ENCODE results near the gene SCYGR1. TPM values are rescaled to one million over a fixed set of nuclear protein-coding genes. Genes with fewer than 3 reads are reported as not detected.
"Not testable (repeated sequence)": the region's sequence is repeated elsewhere in the genome, so short reads cannot be mapped to it uniquely, and the experiment has no call there.

Gene SCYGR1
- total RNA-seq: not detected in 2 replicates

- DNase-seq (ENCODE audit: low read depth); H3K4me3 ChIP-seq (ENCODE audit: low read depth, low read length); H3K36me3 ChIP-seq (ENCODE audit: control insufficient read depth, insufficient read depth, low read length); H3K27me3 ChIP-seq (ENCODE audit: control insufficient read depth, insufficient read depth, low read length): not testable (repeated sequence)
Observed at GRCh38 chr2:227387583-227387982, at the start of gene SCYGR1. Gene SCYGR1, minus strand, starts transcription at chr2:227387949. Its CDS starts 0 bp downstream, at chr2:227387949.

GRCh38 chr2:227436436-227437174 lies 48.9 kb upstream of the SCYGR1 start:
- DNase-seq (ENCODE audit: low read depth): no peak
- no peak overlapping the region for H3K4me3 ChIP-seq (ENCODE audit: low read depth, low read length)
- no peak for TF ChIP-seq CTCF (IDR thresholded peaks at IDR 0.05; ENCODE audit: insufficient read depth, low read length, poor library complexity, severe bottlenecking)
- H3K27me3 ChIP-seq (ENCODE audit: control insufficient read depth, insufficient read depth, low read length): no peaks in the 10 kb centered on the region
- H3K36me3 ChIP-seq (ENCODE audit: control insufficient read depth, insufficient read depth, low read length): no peaks in the 10 kb centered on the region

GRCh38 chr2:227433171-227433570 lies 45.4 kb upstream of the SCYGR1 start:
- Histone ChIP-seq H3K4me3 (ENCODE audit: low read depth, low read length) (no peak overlapping the region), H3K36me3 (ENCODE audit: control insufficient read depth, insufficient read depth, low read length) (no peaks in the 10 kb centered on the region), H3K27me3 (ENCODE audit: control insufficient read depth, insufficient read depth, low read length) (no peaks in the 10 kb centered on the region)
- DNase-seq (ENCODE audit: low read depth): no peak
- no peak for TF ChIP-seq CTCF (IDR thresholded peaks at IDR 0.05; ENCODE audit: insufficient read depth, low read length, poor library complexity, severe bottlenecking)

GRCh38 chr2:227430639-227431038 lies 42.9 kb upstream of the SCYGR1 start:
- no peak for DNase-seq (ENCODE audit: low read depth)
- H3K4me3 ChIP-seq (ENCODE audit: low read depth, low read length): no peak overlapping the region
- TF ChIP-seq CTCF (IDR thresholded peaks at IDR 0.05; ENCODE audit: insufficient read depth, low read length, poor library complexity, severe bottlenecking): no peak
- H3K36me3 ChIP-seq (ENCODE audit: control insufficient read depth, insufficient read depth, low read length): no peaks in the 10 kb centered on the region
- H3K27me3 ChIP-seq (ENCODE audit: control insufficient read depth, insufficient read depth, low read length): no peaks in the 10 kb centered on the region

GRCh38 chr2:227428731-227429285 lies 41.1 kb upstream of the SCYGR1 start:
- no peaks in the 10 kb centered on the region for H3K27me3 ChIP-seq (ENCODE audit: control insufficient read depth, insufficient read depth, low read length)
- H3K36me3 ChIP-seq (ENCODE audit: control insufficient read depth, insufficient read depth, low read length): no peaks in the 10 kb centered on the region
- no peak for TF ChIP-seq CTCF (IDR thresholded peaks at IDR 0.05; ENCODE audit: insufficient read depth, low read length, poor library complexity, severe bottlenecking)
- DNase-seq (ENCODE audit: low read depth): no peak
- no peak overlapping the region for H3K4me3 ChIP-seq (ENCODE audit: low read depth, low read length)

GRCh38 chr2:227423656-227424499 lies 36.1 kb upstream of the SCYGR1 start:
- Histone ChIP-seq H3K4me3 (ENCODE audit: low read depth, low read length) (no peak overlapping the region), H3K27me3 (ENCODE audit: control insufficient read depth, insufficient read depth, low read length) (no peaks in the 10 kb centered on the region), H3K36me3 (ENCODE audit: control insufficient read depth, insufficient read depth, low read length) (no peaks in the 10 kb centered on the region)
- DNase-seq (ENCODE audit: low read depth): no peak
- no peak for TF ChIP-seq CTCF (IDR thresholded peaks at IDR 0.05; ENCODE audit: insufficient read depth, low read length, poor library complexity, severe bottlenecking)

Measured in kidney epithelial cell (primary cell).